GM18526 (cell line): ENCODE data around the gene FBH1.

Experiments
- POLR2A ChIP-seq: IDR thresholded peaks from 3 replicates; pipeline ENCODE4 v1.6.1; 2011; ENCODE audit not compliant: insufficient read length; ENCODE audit errors: extremely low read depth

The FBH1 gene

GRCh38 chr10:5946786-5947185 lies 56.7 kb downstream of the FBH1 start:
- TF ChIP-seq POLR2A = no peak

GRCh38 chr10:5947471-5948207 lies 57.6 kb downstream of the FBH1 start:
- TF ChIP-seq POLR2A = no peak

- no peak for TF ChIP-seq POLR2A
These were observed 58.2 kb downstream of the FBH1 start for GRCh38 chr10:5948208-5948585.

- no peak for TF ChIP-seq POLR2A
These were observed 59.1 kb downstream of the FBH1 start for GRCh38 chr10:5949009-5949759.

GRCh38 chr10:5951167-5951711 lies 61.2 kb downstream of the FBH1 start:
- TF ChIP-seq POLR2A = no peak

GRCh38 chr10:5951721-5952407 lies 61.8 kb downstream of the FBH1 start:
- no peak for TF ChIP-seq POLR2A

- TF ChIP-seq POLR2A = no peak
These were observed 62.8 kb downstream of the FBH1 start for GRCh38 chr10:5952731-5953385.

- no peak for TF ChIP-seq POLR2A
These were observed 63.6 kb downstream of the FBH1 start for GRCh38 chr10:5953676-5954075.

- TF ChIP-seq POLR2A = no peak
These were observed 66.3 kb downstream of the FBH1 start for GRCh38 chr10:5956146-5956936.

- no peak for TF ChIP-seq POLR2A
These were observed 68.0 kb downstream of the FBH1 start for GRCh38 chr10:5958077-5958476.

GRCh38 chr10:5958675-5959074 lies 68.6 kb downstream of the FBH1 start:
- no peak for TF ChIP-seq POLR2A

GRCh38 chr10:5959142-5959541 lies 69.1 kb downstream of the FBH1 start:
- TF ChIP-seq POLR2A = no peak

- TF ChIP-seq POLR2A = no peak
These were observed 69.6 kb downstream of the FBH1 start for GRCh38 chr10:5959581-5960069.
